GM06990 (cell line): ENCODE measurements around the gene TTC27.

Experiments
- DNase-seq: peaks from one replicate; pipeline ENCODE4 v3.0.0-alpha.2; 2011; ENCODE audit not compliant: insufficient read length; ENCODE audit errors: extremely low read depth
- H3K27me3 ChIP-seq: replicated peaks from 2 replicates; pipeline ENCODE4 v1.6.0; 2011; ENCODE audit warnings: low read length; ENCODE audit not compliant: control insufficient read depth, insufficient read depth
- H3K36me3 ChIP-seq: 2 replicates; pipeline ENCODE4 v1.5.1; 2011; ENCODE audit warnings: low read length; ENCODE audit not compliant: control insufficient read depth, insufficient read depth
- H3K4me3 ChIP-seq: replicated peaks from 2 replicates; pipeline ENCODE4 v1.5.1; 2011; ENCODE audit warnings: low read depth, mild to moderate bottlenecking, control low read depth, low read length
- CTCF ChIP-seq: IDR thresholded peaks from 2 replicates; pipeline ENCODE4 v1.5.1; 2011; ENCODE audit warnings: low read length, control low read depth, mild to moderate bottlenecking, inconsistent platforms; ENCODE audit not compliant: insufficient read depth, poor library complexity, severe bottlenecking

The TTC27 gene

GRCh38 chr2:32688541-32688940 lies 60.7 kb downstream of the TTC27 start:
- DNase-seq = peak; percentile 13
- Histone ChIP-seq H3K36me3 (no peaks in the 10 kb centered on the region), H3K27me3 (no peaks in the 10 kb centered on the region), H3K4me3 (no peak overlapping the region)
- TF ChIP-seq CTCF = no peak

DNA sequence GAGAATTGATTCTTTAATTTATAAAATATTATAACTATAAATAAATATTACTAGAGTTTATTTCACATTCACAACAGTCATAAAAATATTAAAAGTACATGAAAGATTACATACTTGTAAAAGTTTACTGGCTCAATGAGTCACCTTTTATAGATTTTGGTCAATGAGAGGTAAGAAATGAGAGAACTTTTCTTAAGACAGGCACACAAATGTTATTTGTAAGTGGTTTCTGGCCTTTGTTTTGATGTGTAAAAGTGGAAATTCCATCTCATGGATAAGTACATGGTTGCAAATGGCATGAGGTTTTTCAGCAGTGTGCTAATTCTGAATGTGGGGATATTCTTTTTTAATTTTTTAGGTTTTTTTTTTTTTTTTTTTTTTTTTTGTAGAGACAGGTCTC lies 63.8 kb downstream of the TTC27 start:
- Histone ChIP-seq H3K27me3 (no peaks in the 10 kb centered on the region), H3K4me3 (no peak overlapping the region), H3K36me3 (no peaks in the 10 kb centered on the region)
- DNase-seq = no peak
- no peak for TF ChIP-seq CTCF

DNA sequence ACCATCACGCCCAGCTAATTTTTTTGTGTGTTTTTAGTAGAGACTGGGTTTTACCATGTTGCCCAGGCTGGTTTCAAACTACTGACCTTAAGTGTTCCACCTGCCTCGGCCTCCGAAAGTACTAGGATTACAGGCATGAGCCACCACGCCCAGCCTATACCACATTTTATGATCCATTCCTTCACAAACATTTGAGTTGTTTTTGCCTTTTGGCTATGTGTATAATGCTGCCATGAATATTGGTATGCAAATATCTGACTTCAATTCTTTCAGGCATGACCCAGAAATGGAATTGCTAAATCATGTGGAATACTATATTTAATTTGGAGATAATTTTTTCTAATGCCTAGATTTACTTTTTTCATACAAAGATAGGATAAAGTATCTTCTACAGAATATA lies 68.6 kb downstream of the TTC27 start:
- no peaks in the 10 kb centered on the region for H3K36me3 ChIP-seq
- no peak for TF ChIP-seq CTCF
- no peak for DNase-seq
- H3K4me3 ChIP-seq = no peak overlapping the region
- H3K27me3 ChIP-seq = no peaks in the 10 kb centered on the region

DNA sequence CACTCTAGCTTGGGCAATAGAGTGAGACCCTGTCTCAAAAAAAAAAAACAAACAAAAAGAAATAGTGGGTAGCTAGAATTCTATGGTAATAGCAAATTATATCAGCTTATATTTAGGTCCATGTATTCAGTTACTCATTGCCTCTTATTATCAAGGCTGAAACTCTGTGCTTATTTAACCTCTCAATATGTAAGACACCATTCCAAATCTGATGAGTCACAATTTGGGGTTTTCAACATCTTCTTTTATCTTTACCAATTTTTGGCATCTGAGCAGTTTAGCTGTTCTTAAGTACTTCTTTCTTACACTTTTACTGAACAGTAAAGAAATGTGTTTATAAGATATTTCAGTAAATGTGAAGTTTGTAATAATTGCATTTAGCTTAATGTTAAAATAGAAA lies 69.3 kb downstream of the TTC27 start:
- no peak for DNase-seq

GRCh38 chr2:32699151-32699550 lies 71.3 kb downstream of the TTC27 start:
- no peak for DNase-seq
- no peaks in the 10 kb centered on the region for H3K27me3 ChIP-seq

More for the DNA sequence above, 69.3 kb downstream of the TTC27 start:
- Histone ChIP-seq H3K27me3 (no peaks in the 10 kb centered on the region), H3K4me3 (no peak overlapping the region), H3K36me3 (no peaks in the 10 kb centered on the region)
- no peak for TF ChIP-seq CTCF

More at GRCh38 chr2:32699151-32699550, 71.3 kb downstream of the TTC27 start:
- TF ChIP-seq CTCF = no peak
- no peak overlapping the region for H3K4me3 ChIP-seq
- no peaks in the 10 kb centered on the region for H3K36me3 ChIP-seq
